ENCODE data around the gene RALGAPB.

Gene RALGAPB

GRCh38 chr20:38551056-38551626 lies 78.5 kb downstream of the RALGAPB start:
- no peak for DNase-seq

GRCh38 chr20:38554986-38555385 lies 82.3 kb downstream of the RALGAPB start:
- no peak for DNase-seq

- no peak for DNase-seq
Observed at GRCh38 chr20:38555395-38555794, 82.8 kb downstream of the RALGAPB start.

DNA sequence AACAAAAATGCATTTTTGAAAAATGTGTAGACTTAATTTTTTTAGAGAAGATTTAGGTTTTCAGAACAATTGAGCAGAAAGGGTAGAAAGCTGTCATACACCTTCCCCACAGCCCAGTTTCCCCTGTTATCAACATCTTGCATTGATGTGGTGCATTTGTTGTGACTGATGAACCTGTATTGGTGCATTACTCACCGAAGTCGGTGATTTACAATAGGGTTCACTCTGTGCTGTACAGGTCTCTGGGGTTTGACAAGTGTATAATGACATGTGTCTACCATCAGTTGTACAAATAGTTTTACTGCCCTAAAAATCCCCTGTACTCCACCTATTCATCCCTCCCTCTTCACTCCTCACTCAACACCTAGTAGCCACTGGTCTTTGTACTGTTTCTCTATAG lies 84.5 kb downstream of the RALGAPB start:
- DNase-seq: no peak

GRCh38 chr20:38558596-38559360 lies 86.1 kb downstream of the RALGAPB start:
- no peak for DNase-seq

DNA sequence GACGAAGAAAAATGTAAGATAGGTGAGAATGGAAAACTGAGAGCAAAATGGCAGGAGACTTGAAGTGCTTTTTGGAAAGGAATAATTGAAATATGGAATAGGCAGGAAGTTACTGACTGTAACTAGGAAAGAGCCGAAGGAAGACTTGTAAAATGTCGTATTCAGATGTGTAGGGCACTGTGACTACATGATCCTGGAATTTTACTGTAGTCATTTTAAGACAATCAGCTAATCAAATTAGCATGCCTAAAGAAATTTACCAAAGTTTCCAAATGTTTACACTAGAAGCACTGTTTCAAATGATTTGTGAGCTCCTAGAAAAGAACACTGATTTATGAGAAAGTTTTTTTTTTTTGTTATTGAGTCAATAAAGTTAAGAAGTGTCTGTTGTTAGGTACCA lies 87.1 kb downstream of the RALGAPB start:
- no peak for DNase-seq

GRCh38 chr20:38563802-38564431 lies 91.3 kb downstream of the RALGAPB start:
- no peak for DNase-seq

DNA sequence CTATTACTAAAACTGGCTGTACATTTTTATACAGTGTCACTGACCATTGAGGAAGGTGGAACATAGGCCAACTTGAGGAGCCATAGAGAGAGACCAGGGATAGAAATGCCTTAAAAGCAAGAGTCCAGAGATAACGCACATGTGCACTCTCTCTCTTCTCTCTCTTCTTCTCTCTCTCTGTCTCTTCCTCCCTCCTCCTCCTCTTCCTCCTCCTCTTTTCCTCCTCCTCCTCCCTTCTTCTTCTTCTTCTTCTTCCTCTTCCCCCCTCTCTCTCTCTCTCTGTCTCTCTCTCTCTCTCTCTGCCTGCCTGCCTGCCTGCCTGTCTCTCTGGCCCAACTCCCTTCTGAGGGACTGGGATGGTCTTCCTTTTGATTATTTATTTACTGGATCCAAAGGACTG lies 92.0 kb downstream of the RALGAPB start:
- no peak for DNase-seq

DNA sequence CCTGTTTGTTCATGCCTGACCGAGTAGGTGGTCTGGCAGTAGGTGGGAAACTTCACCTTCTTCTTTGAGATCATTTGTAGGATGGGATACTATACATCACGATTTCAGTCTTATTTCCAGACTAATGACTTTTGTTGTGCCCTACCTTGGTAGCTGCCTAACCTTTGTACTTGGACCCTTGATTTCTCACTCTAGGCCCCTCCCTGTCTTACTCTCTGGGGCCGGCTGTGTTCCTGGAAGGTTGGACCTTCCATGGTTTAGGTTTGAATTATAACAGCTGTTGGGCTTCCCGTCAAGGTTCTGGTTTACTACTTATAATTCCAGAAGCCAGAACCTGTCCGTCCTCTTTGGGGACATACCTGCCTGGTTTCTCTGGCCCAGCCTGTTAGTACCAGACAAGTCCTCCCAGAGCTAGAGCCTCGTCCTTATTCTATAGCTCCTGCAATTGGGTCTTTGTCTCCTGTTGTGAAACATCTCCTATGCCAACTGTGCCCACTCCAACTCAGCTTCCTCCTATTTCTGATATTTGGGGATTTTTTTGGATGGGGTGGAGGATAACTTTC lies 93.5 kb downstream of the RALGAPB start:
- DNase-seq: no peak

GRCh38 chr20:38569747-38570525 lies 97.3 kb downstream of the RALGAPB start:
- no peak for DNase-seq

- no peak for DNase-seq
Observed at GRCh38 chr20:38573413-38573812, 100.8 kb downstream of the RALGAPB start.

DNA sequence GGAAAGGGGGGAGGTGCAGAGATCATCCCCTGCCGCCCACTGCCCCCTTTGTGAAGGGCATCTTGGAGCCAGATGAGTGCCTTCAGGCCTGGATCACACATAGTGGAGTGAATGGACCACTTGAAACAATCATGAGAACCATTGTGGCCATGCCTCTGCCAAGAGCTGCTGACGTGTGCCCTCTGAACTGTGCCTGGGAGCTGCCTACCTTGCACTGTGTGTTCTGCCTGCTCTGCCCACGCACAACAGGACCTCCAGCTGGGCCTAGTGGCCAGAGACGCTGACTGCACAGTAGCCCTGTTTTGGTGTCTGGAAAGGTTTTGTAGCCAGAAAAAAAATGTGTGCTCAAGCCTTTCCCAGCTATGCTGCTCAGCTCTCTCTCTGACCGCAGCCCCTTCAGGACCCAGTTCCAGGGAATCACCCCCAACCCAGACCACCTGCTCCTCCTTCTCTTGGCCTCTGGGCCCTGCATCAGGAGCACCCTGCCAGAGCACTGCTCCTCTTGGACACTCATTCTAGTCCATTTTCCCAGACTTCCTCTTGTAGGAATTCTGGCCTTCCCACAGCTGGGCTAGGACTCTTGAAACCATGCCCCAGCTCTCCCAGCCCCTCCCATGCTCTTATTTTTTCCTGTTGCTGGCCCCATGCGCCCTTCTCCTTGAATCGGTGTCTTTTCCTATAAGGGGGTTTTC lies 106.7 kb downstream of the RALGAPB start:
- no peak for DNase-seq

- DNase-seq: no peak
Observed at GRCh38 chr20:38579921-38580320, 107.3 kb downstream of the RALGAPB start.

- no peak for DNase-seq
Observed at GRCh38 chr20:38581013-38581412, 108.4 kb downstream of the RALGAPB start, which contains the start of gene ADIG. ADIG (plus strand) TSS chr20:38581197; CDS start chr20:38581251, 54 bp downstream.

- no peak for DNase-seq
Observed at GRCh38 chr20:38581830-38582358, 109.3 kb downstream of the RALGAPB start.

DNA sequence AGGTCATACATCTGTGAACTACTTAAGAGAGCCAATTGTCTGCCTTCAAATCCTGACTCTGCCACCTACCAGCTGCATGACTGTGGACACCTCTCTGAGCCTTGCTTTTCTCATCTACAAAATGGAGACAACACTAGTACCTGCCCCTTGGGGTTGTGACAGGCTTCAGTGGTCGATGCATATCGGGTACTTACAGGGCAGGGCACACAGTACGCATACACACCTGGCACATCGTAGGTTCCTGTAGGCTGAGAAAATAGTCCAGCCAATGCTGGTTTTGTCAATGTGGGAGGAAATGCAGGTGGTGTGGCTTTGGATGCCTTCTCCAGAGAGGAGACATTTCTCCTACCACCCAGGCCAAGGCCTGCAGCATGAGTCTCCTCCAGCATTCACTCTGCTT lies 110.7 kb downstream of the RALGAPB start:
- no peak for DNase-seq

DNA sequence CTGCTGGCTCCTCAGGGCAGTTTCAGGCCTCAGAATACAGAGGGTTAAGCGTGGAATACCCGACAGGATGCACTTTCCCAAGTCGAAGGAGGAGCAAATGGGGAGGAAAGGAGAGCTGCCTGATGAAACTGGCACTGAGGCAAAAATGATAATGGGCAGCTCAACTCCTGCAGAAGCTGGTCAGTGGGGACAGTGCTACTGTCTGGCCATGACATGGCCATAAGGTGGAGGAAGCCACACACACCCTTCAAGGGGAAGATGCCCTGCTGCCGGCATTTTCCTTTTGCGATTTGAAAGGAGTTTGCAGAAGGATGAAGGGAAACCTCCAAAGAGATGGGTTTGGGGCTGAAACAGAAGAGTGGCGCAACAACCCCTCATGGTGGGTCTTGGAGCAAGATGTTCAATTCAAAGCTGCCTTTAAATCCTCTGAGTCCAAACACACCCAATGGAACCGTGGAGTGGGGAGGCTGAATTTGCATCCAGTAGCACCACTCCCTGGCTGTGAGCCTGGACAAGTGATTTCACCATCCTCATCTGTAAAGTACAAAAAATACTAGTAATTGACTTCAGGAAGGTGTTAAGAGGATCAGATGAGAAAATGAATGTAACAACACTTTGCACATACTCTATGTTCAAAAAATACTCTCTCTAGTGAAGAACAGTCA lies 111.6 kb downstream of the RALGAPB start:
- DNase-seq: no peak

- DNase-seq: no peak
Observed at GRCh38 chr20:38585404-38586180, 112.9 kb downstream of the RALGAPB start.

GRCh38 chr20:38586181-38586525 lies 113.5 kb downstream of the RALGAPB start:
- no peak for DNase-seq

DNA sequence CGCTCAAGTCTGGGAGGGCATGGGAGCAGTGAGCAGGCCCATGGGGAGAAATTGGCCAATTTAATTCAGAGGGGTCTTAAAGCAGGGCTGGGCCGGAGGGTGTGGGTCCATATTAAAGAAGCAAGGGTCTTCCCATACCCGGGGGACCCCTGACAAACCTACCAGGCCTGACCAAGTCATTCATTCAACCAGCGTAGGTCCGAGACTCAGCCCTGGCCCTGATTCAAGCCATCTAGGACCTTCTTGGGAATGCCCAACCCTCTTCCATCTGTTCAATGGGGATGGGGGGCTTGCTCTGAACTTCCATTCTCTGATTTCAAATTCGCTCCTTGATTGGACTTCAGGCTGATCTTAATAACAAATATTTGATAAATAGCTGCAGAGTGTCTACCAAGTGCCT lies 115.7 kb downstream of the RALGAPB start:
- no peak for DNase-seq

GRCh38 chr20:38589351-38589750 lies 116.7 kb downstream of the RALGAPB start:
- no peak for DNase-seq
